Stimulated activated CD8-positive, alpha-beta memory T cell treated with anti-CD3 and anti-CD28 coated beads, Interleukin-4, amount 100 ng/mL, for 1 hour (primary cell): Measurements from ENCODE around the gene ANO1.

Experiments
- DNase-seq, 2 donors: peaks; one replicate each; pipeline ENCODE4 v3.0.0-alpha.2; 2020; ENCODE audit warnings: low read depth in 2 of 2, low spot score in 1 of 2

ANO1 gene

DNA sequence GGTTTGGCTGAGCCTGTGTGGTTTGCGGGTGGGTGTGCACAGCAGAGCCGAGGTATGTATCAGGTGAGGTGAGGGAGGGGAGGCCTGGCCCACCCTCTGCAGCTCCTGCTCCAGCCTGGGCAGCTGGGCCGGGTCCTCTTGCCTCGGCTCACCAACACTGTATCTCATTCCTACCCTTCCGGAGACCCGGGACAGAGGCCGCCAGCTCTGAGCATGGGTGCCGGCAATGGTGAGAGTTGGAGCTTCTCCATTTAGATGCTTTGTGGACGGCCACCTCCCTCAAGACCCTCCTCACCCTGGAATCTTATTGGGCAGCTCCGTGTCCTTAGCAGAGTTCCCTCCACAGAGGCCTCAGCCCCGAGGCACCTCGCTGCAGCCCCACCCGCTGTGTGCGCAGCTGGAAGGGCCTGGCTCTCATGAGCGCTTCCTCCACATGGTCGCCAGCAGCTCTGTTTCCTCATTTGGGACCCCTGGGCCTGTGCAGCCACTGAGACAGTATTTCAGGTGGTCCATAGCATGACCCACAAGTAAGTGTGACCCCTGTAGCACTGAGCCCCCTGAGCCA lies 55.7 kb downstream of the ANO1 start:
- no peak for DNase-seq

DNA sequence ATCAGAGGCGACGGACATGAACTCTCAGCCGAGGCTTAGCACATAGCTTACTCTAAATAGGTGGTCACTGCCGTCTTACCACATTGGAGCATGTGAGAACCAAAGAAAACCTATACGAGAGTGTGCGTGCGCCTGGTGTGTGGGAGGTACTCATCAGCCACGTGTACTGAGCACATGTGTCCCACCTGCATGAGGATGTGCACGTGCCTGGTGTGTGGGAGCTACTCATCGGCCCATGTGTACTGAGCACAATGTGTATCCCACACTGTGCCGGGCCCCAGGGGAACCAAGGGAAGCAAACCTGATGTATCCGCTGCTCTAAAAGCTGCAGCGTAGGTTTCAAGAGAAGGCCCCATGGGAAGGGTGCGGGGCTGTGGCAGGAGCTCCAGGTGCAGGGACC lies 56.4 kb downstream of the ANO1 start:
- no peak for DNase-seq

DNA sequence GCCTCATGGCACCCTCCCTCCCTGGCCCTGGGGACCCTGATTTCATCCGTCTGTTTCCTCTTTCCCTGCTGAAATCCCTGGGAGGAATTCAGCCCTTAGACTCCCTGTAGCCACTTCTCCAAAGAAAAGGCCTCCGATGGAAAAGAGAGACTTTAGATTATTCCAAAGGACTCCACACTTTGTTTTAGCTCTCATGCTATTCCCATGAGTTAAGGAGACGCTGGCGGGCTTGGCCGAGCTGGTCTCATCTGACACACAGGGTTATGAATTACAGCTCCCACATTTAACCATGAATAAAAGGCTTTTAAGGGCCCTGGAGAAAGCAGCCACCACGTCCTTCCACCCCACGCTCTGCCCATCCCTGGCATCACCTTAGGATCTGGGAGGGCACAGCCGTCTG lies 57.0 kb downstream of the ANO1 start:
- DNase-seq, result no peak

DNA sequence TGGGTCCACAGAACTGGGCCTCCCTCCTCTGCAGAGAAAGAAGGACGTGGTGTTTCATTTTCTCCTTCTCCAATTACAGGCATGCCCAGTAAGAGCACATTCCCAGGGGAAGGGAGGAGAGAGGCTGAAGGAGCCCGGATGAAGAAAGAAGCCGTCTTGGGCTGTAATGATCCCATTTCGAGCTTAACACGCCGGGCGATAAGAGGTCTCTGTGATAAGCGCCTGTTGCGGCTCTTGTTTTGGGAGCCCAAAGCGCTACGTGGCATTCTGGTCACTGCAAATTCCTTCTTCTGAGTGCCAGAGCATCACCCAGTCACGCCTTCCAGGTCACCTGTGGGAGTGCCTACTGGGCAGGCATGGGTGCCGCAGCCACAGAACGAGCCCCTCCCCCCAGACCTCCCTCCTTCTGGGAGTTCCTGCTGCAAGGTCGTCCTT lies 57.5 kb downstream of the ANO1 start:
- no peak for DNase-seq

DNA sequence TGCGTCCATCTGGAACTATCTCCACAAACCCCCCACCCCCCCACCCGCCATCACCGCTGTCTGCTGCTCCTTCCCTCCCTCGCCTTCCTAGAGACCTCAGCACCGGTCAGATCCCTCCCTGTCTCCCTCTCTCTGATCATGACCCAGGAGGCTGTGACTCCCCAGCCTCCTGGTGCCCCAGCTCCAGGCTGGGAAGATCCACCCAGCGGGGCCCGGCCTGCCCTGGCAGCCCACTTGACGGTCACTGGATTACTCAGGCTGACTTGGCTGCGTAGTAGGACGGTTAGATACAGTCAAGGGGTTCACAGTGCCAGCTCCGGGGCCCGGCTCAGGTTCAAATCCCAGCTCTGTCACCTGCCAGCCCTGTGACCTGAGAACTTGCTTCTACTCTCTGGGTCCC lies 59.3 kb downstream of the ANO1 start:
- DNase-seq, result no peak

DNA sequence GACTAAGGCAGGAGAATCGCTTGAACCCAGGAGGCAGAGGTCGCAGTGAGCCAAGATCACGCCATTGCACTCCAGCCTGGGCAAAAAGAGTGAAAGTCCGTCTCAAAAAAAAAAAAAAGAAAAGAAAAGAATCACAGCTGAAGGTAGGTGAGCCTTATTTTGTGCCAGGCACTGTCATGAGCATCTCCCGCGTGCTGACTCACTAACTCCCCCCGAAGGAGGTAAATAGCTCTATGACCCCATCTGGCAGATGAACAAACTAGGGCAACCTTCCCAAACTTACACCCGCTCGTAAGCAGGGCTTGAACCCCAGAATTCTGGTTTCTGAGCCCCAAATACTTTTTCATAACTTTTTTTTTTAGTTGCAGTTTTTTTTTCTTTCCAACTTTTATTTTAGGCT lies 60.3 kb downstream of the ANO1 start:
- no peak for DNase-seq

DNA sequence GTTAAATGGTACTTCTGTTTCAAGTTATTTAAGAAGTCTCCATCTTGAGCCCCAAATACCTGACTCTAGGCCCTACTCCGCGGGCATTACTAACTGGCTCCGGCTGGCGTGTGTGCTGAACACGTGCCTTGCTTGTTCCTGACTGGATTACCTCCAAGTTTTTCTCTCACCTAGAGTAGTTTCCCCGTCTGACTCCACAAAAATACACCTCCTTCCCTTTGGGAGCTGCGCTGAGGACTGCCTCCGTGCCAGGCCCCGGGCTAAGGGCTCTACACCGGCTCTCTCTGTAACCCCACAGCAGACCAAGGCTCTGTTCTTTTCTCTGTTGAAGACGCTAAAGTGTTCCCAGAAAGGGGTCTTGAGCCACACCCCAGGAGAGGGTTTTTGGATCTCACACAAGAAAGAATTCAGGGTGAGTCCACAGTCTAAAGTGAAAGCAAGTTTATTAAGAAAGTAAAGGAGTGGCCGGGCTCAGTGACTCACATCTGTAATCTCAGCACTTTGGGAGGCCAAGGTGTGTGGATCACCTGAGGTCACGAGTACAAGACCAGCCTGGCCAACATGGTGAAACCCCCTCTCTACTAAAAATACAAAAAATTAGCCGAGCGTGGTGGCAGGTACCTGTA lies 61.8 kb downstream of the ANO1 start:
- no peak for DNase-seq

DNA sequence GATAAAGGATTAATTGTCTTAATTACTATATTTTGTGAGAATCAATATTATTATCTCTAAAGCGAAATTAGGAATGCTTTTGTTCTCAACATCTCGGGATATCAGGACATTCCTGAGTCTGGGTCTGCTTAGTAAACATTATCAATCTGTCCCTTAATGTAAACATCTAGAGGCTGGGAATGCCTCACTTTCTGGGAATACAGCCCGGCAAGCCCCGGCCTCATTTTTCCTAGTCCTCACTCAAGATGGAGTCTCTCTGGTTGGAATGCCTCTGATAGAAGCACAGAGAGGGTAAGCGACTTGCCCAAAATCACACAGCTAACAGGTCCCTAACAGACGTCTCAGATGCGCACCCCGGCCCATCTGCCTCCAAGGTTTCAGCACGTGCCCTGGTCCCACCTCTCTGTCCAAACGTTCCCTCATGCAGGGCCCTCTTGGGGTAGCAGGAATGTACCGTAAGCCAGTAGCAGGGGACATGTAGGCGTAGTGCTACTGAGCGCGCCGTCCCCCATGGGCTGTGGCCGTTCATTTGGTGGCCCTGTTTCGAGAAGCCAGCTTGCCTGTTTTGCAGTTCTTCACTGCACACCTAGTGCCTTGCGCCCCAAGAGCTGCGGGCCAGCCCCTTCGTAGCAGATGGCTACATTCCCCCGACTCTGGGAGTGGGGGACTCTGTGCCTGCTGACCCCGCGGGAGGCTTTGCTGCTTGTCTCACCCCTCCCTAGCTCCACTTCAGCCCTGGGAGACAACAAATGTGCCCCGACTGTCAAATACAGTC lies 62.8 kb downstream of the ANO1 start:
- DNase-seq, result no peak

DNA sequence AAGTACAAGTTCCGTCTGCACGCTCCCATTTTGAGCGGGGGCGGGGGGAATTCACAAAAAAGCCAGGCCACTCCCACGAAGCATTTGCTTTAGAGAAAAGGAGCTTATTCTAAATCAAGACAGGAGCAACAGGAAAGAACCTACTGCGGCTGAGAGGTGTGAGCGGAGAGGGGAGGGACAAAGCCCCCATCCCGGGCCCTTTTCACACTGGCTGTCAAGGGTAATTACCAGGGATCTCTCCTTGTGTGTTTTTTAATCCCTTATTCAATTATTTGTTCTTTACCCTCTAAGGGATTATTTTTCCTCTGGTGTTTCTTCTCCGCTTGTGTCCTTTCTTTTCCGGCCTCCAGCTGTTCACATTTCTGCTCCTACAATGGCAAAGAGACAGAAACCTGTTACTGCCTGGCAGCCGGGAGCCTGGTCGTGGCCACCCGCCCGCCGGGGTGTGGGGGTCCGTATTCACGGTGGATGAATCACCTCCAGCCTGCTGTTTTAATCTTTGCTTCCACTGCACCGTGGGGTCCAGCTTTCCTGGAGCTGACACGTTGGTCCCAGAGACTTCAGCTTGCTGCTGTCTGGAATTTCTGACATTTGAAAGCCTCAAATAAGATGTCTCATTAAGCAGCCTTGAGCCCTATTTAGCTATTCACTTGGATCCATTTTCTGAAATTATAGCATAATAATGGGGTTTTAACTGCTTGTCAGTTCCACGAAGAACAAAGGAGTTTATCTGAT lies 63.5 kb downstream of the ANO1 start:
- DNase-seq, result no peak

DNA sequence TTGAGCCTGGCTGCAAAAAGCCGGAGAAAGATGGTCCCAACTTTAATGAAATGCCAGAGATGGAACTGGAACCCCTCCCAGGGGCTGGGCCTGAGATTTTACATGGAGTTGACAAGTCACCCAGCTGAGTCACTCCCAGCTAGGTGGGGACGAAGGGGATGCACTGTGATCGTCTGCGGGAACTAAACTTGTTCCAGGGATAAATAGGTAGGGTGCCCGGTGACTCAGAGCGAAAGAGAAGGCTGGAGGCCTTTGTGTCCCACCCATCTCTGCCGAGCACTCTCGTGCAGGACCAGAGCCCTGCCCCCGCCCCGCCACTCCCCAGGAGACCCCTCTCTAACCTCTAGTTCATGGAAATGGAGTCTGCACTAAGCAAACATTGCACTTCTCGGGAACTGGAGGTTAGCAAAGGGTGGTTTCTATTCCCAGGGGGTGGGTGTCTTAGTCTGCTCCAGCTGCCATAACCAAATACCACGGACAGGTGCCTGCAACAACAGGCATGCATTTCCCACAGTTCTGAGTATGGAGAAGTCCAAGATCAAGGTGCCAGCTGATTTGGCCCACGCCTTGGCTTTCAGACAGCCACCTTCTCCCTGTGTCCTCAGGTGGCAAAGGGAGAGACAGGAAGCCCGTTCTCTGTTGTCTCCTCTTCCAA lies 64.2 kb downstream of the ANO1 start:
- DNase-seq, result no peak

DNA sequence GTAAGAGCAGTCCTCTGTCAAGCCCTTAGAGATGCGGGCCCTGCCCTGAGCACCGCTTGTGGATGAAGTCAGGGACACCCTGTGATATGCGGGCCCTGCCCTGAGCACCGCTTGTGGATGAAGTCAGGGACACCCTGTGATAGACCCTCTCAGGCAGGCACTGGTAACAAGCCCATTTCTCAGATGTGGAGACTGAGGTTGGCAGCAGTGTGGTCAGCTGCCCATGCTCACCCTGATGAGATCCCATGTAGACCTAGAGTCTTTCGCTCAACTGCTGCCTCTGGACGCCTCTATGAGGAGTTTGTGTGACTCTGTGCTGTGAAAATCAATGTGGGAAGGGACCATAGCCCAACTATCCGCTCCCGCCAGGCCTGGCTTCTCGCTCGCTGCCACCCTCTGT lies 66.1 kb downstream of the ANO1 start:
- no peak for DNase-seq

DNA sequence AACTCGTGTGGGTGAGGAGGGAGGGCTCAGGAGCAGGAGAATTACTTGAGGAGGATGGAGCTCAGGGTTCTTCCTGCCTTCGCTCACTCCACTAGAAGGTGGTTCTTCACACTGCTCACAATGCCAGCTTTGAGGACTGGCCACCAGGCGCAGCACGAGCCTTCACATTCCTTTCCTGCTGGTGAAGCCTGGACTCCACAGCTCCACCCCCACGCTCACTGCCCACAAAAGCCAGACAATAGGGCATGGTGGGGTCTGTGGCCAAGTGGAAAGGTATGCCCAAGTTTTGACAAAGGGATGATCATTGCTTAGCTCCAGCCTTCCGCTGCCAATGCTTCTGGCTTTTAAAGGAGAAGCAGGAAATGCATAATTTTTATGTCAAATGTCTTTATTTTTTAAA lies 67.0 kb downstream of the ANO1 start:
- no peak for DNase-seq

DNA sequence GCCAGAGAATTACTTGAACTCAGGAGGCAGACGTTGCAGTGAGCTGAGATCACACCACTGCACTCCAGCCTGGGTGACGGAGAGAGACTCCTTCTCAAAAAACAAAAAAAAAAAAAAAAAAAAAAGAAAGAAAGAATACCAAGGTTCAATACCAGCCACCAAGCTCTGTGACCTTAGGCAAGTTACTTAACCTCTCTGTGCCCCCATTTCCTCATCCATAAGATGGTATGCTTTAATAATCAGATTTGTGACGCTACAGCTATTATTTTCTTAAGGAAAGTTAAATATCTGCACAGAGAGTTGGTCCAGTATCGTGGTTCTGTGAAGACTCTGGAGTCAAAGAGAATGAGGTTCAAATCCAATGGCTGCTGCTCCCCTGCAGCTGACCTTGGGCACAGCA lies 67.7 kb downstream of the ANO1 start:
- DNase-seq, result no peak

DNA sequence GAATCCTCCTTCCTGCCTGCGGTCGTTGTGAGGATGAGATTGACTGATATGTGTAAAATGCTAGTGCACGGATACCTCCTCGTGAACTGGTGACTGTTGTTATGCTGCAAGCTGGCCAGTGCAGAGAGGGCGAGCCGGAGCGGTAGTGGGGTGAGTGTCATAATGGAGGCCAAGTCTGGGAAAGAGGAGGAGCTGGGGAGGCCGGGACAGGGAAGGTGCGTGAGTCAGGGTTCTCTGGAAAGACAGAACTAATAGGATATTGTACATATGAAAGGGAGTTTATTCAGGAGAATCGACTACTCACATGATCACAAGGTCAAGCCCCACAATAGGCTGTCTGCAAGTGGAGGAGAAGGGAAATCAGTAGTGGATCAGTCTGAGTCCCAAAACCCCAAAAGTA lies 68.2 kb downstream of the ANO1 start:
- no peak for DNase-seq

DNA sequence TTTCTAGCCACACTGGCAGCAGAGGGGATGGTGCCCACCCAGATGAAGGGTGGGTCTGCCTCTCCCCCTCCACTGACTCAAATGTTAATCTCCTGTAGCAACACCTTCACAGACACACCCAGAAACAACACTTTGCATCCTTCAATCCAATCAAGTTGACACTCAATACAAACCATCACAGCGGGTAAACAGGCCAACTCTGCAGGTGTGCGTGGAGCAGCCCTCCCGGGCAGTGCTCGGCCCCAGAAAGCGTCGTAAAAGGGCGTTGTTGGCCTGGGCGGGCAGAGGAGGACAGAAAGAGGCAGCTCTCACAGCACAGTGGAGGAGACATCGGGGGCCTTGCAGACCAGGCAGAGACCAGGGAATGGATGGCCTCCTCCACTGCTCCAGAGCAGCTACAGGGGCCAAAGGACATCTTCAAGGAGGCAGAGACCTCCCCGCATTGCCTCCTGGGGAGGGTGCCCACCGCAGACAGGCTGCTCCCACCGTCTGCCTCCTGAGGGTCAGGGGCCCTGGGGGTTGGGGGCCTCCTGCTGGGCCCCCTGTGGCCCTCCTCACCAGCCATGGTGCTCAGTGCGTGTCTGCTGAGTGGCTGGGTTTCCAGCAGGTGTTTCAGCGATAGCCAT lies 68.9 kb downstream of the ANO1 start:
- DNase-seq, result no peak

DNA sequence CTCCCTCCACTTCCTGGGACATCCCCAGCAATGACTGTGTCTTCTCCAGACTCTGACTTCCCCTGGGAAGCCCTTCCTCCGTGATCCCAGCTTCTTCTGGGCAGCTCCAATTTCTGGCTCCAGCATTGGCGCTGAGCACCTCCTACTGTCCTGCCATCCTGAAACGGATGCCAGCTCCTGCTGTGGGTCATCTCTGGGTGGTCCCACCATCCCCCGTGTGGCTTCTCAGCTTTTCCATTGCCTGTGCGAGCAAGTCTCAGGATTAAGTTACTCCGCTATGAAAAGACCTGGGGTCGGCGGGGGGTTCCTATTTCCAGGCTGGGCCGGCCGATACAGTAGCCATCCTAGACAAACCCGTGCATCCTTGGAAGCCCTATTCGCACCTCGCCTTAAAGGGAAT lies 69.6 kb downstream of the ANO1 start:
- no peak for DNase-seq

DNA sequence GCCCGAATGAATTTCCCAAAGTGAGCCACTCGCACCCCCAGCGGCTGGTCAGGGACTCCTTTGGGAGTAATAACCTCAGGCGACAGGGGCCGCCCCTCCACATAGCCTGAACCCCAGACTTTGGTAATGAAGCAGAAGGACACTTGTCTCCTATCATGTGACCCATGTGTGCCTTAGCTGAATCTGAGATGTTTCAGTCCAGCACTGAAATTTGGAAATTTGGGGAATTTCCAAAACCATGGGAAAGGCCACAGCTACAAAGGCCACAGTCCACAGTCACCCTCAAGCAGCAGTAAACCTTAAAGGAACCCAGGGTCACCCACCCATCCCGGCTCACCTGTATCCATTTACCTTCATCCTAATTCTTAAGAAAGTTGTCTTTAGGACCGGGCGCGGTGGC lies 73.6 kb downstream of the ANO1 start:
- DNase-seq, result no peak

DNA sequence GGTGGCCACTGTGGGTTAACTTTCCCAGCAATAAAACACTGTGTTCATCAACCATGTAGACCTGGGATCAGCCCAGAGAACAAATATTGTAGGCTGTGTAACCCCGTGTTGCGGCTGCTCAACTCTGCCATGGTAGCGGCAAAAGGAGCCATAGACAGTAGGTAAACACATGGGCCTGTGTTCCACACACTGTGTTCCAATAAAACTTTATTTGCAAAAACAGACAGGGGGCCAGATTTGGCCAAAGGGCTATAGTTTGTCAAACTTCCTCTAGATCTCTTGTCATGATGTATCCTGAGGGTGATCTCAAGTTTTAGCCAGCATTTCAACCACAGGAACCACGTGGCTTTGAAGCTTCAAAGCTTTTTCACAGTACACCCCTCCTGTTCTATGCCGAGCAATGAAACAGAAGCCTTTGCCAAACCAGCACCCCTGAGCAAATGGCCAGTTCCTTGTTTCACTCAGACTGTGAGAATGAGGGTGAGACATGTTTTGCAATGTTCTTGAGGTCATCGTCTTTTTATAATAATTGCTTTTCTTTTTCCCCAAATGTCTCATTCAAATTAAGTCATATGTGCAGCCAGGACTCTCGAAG lies 75.1 kb downstream of the ANO1 start:
- no peak for DNase-seq

DNA sequence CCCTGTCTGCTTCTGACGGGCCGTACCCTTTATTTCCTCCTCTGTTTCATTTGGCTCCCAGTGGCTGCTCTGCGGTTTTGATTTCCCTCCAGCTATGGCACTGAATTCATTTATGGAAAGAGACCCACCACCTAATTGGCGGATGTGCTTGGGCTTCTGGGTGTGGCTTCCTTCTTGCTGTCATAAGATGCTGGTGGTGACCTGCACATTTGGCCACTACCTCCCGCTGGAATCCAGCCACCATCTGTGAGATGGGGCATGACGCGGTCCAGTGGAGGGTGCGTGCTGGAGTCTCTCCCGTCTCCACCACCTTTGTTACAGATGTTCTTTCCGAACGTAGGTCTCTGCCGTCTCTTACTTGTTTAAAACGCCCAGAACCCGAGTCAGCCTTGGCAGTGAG lies 77.3 kb downstream of the ANO1 start:
- no peak for DNase-seq

DNA sequence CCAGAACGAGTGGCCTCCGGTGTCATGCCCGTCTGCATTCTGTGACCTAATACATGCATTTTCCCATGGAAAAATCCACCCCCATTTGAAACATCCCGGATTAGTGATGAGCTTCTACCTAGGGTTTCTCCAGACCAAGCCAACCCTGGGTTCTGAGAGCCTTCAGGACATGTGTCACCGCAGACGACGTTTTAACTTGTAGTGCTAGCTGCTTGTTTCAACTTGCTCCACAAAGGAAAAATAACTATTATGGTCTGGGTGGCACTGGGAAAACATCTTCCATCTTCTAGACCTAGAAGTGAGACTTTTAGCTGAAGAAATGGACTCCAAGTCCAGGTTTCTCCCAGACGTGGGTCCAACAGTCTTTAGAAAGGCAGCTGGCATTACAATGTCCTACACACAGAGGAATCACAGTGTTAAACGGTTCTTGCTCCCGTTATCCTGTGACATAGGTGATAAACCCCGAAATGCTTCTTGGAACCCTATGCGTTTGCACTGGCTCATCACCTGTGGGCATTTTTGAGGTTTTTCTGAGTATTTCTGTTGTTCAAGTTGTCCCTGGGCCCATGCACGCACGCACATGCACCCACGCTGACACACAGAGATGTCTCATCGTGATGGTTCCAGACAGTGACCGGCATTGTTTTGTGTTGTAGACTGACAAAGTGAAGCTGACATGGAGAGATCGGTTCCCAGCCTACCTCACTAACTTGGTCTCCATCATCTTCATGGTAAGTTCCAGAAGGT lies 78.3 kb downstream of the ANO1 start:
- no peak for DNase-seq
